Ectodermal cell (in vitro differentiated cells): ENCODE results near the gene SH3RF1.

Experiments used
- H3K27ac ChIP-seq: 2 replicates; pipeline ENCODE4 v1.7.0; 2013; ENCODE audit warnings: mild to moderate bottlenecking, low read depth, low read length; ENCODE audit not compliant: insufficient read depth, poor library complexity, severe bottlenecking
- H3K27me3 ChIP-seq: 2 replicates; pipeline ENCODE4 v1.7.0; 2013; ENCODE audit warnings: mild to moderate bottlenecking, low read length; ENCODE audit not compliant: insufficient read depth, control insufficient read depth, poor library complexity, severe bottlenecking
- H3K36me3 ChIP-seq: one replicate; pipeline ENCODE4 v1.7.0; 2013; ENCODE audit warnings: low read length; ENCODE audit not compliant: control insufficient read depth, insufficient read depth
- H3K4me1 ChIP-seq: one replicate; pipeline ENCODE4 v1.7.0; 2013; ENCODE audit warnings: low read length; ENCODE audit not compliant: control insufficient read depth, insufficient read depth
- H3K4me3 ChIP-seq: 2 replicates; pipeline ENCODE4 v1.7.0; 2013; ENCODE audit warnings: low read depth, low read length, control low read depth; ENCODE audit not compliant: insufficient read depth
- H3K9me3 ChIP-seq: 2 replicates; pipeline ENCODE4 v1.7.0; 2013; ENCODE audit warnings: mild to moderate bottlenecking, low read length, moderate library complexity; ENCODE audit not compliant: control insufficient read depth
- WGBS, 2 experiments: methylation state at CpG; one replicate each; pipeline ENCODE4 v1.1.7; 2013; ENCODE audit warnings: missing lambda C conversion rate in 2 of 2; 5-methylcytosine and 5-hydroxymethylcytosine counted together

The SH3RF1 gene

DNA sequence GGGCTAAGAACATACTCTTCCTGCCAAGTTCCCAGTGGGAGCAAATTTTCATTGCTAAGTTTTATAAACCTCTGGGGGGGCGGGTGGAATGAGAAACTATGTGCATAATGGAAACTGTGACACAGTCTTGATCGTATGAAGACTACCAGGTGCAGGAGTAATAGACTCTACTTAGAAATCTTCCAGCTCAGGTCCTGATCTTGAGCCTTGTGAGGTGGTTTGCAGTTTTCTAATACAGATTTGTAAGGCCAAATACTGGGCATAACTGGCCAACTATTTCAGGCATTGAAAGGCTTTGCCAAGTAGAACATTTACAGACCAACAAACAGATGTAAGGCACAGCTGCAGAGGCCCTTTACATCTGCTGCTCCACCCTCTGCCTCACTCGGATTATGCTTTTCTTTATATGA lies 171.0 kb downstream of the SH3RF1 start:
- Histone ChIP-seq H3K27me3 (no peaks in the 10 kb centered on the region), H3K4me3 (no peak overlapping the region), H3K27ac (no peak overlapping the region), H3K36me3 (peaks cover 15% of the 10 kb centered on the region), H3K4me1 (peaks cover 31% of the 10 kb centered on the region), H3K9me3 (no peaks in the 10 kb centered on the region)
- WGBS, 2 experiments, result 82 to 96% methylated on average over 3 of the region's 3 CpGs

DNA sequence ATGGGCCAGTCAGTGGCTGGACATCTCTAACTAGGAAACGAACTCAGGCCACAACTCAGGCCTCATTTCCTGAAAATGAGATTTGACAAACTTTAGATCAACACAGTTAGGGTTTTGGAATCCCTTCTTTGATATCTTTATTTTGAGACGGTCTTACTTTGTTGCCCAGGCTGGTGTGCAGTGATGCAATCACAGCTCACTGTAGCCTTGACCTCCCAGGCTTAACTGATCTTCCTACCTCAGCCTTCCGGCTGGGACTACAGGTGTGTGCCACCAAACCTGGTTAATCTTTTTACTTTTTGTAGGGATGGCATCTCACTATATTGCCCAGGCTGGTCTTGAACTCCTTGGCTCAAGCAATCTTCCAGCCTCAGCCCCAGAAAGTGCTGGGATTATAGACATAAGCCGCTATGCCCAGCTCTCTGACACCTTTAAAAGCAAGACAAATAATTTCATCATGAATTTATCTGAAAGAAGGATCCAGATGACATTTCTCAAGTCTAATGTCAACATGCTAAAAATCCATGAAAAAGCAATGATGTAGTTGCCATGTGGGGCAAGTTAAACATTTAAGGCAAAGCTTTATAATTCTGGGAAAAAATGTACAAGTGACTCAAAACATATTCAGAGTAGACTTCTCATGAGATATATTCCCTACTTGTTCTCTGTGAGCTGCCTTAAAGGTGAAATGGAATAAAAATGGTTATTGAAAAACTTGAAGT lies 171.6 kb downstream of the SH3RF1 start:
- 94 to 95% methylated on average over 4 of the region's 4 CpGs for WGBS, 2 experiments
- peaks cover 15% of the 10 kb centered on the region for H3K36me3 ChIP-seq
- peaks cover 28% of the 10 kb centered on the region for H3K4me1 ChIP-seq
- H3K27me3 ChIP-seq, result no peaks in the 10 kb centered on the region
- no peaks in the 10 kb centered on the region for H3K9me3 ChIP-seq
- H3K27ac ChIP-seq, result no peak overlapping the region
- no peak overlapping the region for H3K4me3 ChIP-seq

DNA sequence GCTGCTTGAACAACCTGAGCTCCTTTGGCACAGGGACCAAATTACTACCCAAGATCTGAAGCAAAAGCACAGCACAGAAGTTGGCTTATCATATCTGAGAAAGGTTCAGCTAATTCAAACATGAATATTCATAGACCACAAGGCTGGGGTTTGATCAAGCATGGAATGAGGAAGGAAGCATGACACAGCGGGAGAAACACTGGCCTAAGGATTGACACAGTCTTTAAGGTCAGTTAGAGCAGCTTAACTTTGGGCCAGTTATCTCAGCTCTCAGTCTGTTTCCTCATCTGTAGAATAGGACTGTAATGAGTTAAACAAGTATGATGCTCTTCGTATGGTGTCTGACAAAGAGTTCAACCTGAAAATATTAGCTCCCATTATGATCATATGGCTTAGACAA lies 172.2 kb downstream of the SH3RF1 start:
- Histone ChIP-seq H3K27ac (no peak overlapping the region), H3K4me1 (peaks cover 22% of the 10 kb centered on the region), H3K36me3 (peaks cover 15% of the 10 kb centered on the region), H3K27me3 (no peaks in the 10 kb centered on the region), H3K9me3 (no peaks in the 10 kb centered on the region), H3K4me3 (no peak overlapping the region)
- 92 to 96% methylated on average over 2 of the region's 2 CpGs for WGBS, 2 experiments

DNA sequence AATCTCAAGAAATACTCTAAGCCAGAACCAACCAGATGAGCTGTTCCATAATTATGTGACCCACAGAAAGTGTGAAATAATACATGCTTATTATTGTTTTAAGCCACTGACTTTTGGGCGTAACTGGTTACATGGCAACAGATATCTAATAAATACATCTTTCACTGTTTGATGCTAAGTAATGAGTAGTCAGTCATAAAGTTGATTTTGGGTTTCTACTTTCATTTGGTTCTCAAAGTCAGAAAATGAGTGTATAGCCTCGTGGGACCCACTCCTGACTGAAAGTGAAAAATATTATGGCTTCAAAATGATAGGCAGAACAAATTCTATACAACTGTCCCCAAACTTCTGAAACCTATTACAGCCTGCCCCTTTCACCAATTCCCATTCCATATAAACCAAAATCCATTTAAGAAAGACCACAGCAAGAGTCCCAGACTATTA lies 172.7 kb downstream of the SH3RF1 start:
- Histone ChIP-seq H3K27me3 (no peaks in the 10 kb centered on the region), H3K4me1 (peaks cover 20% of the 10 kb centered on the region), H3K4me3 (no peak overlapping the region), H3K27ac (no peak overlapping the region), H3K36me3 (peaks cover 15% of the 10 kb centered on the region), H3K9me3 (no peaks in the 10 kb centered on the region)
- 98 to 100% methylated on average over 1 to 2 of the region's 2 CpGs for WGBS, 2 experiments

DNA sequence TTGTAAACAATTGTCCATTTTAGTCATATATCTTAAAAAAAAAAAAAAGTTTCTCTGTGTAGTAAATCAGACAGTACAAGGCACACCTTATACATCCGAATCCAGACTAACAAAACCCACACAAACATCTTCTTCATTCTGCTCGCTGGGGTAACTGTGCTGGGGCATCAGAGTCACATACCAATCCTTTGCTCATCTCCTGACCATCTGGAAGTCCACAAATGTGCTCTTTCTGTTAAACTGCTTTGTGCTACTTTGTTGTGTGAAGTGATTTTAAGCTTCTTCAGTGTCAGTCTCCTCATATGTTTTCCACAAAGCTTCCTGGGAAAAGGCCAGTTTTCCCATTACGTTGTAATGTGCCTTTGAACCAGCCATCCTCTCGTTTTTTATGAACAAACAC lies 174.5 kb downstream of the SH3RF1 start:
- Histone ChIP-seq H3K4me1 (peaks cover 10% of the 10 kb centered on the region), H3K27ac (no peak overlapping the region), H3K4me3 (no peak overlapping the region), H3K36me3 (peaks cover 19% of the 10 kb centered on the region), H3K27me3 (no peaks in the 10 kb centered on the region), H3K9me3 (no peaks in the 10 kb centered on the region)
- WGBS, 2 experiments, result 89 to 90% methylated on average over 4 of the region's 4 CpGs

DNA sequence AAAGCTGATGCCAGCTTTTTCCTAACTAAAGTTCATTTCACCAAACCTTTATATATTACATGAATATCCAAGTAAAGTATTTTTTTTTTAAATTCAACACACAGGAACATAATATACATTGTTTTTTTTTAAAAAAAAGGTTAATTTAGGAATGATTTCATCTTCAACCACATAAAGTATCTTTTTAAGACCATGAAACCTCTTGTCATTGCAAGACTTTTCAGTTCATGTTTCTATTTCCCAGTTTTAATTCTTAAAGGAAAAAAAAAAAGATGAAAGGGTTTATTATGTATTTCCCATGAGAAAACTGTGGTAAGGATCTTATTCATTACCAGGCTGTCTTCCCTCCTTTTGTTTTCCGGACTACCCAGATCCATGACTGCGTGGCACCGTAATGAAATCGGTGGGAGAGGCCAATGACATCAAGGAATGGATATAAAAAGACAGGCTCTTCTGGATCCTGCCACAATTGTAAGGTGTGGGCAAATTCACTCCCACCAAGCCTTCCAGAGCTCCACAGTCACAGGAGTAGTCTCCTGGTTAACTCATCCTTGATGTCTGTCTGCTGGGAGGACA lies 176.0 kb downstream of the SH3RF1 start:
- H3K27ac ChIP-seq, result no peak overlapping the region
- WGBS, 2 experiments, result 93 to 98% methylated on average over 4 of the region's 4 CpGs
- H3K27me3 ChIP-seq, result no peaks in the 10 kb centered on the region
- H3K4me3 ChIP-seq, result no peak overlapping the region
- peaks cover 19% of the 10 kb centered on the region for H3K36me3 ChIP-seq
- no peaks in the 10 kb centered on the region for H3K9me3 ChIP-seq
- H3K4me1 ChIP-seq, result no peaks in the 10 kb centered on the region

DNA sequence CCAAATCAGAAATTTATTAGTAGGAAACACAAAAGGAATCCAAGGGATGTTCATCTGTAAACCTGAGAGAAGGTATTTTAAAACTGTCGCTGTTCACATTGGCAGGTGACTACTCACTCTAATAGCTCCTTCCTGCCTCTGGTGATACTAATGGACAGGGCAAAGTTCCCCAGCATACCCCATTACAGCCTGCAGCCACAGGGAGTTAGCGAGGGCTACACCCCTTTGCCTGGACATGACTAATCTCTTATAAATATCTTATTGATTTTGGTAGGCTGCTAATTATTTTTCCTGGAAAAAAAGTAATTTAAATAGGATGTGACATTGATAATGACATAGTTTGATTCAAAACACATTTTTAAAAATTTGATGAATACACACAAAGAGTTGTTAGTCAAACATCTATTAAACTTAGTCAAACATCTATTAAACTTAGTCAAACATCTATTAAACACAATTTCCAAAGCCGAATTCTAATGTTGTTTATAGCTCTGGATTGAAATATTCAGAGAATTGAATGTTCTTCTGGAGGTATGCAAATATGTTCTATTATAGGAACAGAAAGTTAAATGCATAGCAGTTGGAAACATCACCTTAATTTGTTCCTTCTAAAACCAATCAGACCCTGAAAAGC lies 177.8 kb downstream of the SH3RF1 start:
- WGBS, 2 experiments, result 94 to 100% methylated on average over 1 to 3 of the region's 3 CpGs
- no peak overlapping the region for H3K4me3 ChIP-seq
- peaks cover 9% of the 10 kb centered on the region for H3K36me3 ChIP-seq

DNA sequence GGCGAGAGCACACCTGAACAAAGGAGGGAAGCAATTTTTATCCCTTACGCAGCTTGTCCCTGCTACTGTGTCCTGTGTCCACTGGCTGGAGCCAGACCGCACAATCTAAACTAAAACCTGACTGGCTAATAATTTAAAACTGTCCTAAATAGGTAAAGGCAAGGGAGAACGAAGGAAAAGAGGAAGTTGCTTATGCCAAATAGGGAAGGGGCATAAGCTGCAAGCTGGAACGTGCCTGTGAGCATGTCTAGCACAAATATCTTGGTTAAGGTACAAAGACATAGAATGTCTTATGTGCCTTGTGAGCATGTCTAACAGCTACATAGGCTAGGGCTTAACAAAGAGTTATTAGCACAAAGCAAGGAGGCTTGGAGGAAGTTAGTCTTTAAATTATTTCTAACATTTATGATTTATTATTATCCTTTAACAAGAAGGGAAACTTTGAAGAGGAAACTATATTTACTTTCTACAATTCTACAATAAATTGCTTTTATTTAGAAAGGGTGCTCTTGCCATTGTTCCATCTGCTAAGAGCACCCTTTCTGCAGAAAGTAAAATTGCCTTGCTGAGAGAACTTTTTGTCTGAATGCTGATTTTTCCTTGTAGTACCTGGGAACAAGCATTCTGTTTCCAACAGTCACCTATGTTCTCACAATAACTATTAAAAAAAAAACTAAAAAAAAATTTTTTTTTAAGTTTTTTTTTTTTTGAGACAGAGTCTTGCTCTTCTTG lies 180.1 kb downstream of the SH3RF1 start:
- H3K4me3 ChIP-seq, result no peak overlapping the region
- no peaks in the 10 kb centered on the region for H3K27me3 ChIP-seq
- no peaks in the 10 kb centered on the region for H3K9me3 ChIP-seq
- peaks cover 5% of the 10 kb centered on the region for H3K36me3 ChIP-seq
- H3K27ac ChIP-seq, result no peak overlapping the region
- no peaks in the 10 kb centered on the region for H3K4me1 ChIP-seq
- WGBS, 2 experiments, result 97 to 98% methylated on average over 5 of the region's 5 CpGs

More for the DNA sequence above, 177.8 kb downstream of the SH3RF1 start:
- Histone ChIP-seq H3K9me3 (no peaks in the 10 kb centered on the region), H3K4me1 (no peaks in the 10 kb centered on the region), H3K27me3 (no peaks in the 10 kb centered on the region), H3K27ac (no peak overlapping the region)

GRCh38 chr4:169089004-169089403 lies 181.8 kb downstream of the SH3RF1 start:
- H3K4me3 ChIP-seq, result no peak overlapping the region
- no peaks in the 10 kb centered on the region for H3K4me1 ChIP-seq
- H3K9me3 ChIP-seq, result no peaks in the 10 kb centered on the region
- peaks cover 5% of the 10 kb centered on the region for H3K36me3 ChIP-seq
- WGBS, 2 experiments, result 94 to 96% methylated on average over 4 to 5 of the region's 5 CpGs
- no peaks in the 10 kb centered on the region for H3K27me3 ChIP-seq
- no peak overlapping the region for H3K27ac ChIP-seq

- no peak overlapping the region for H3K27ac ChIP-seq
- WGBS, 2 experiments, result 93 to 96% methylated on average over 4 of the region's 4 CpGs
- H3K36me3 ChIP-seq, result no peaks in the 10 kb centered on the region
- no peaks in the 10 kb centered on the region for H3K9me3 ChIP-seq
- no peaks in the 10 kb centered on the region for H3K27me3 ChIP-seq
- no peaks in the 10 kb centered on the region for H3K4me1 ChIP-seq
- no peak overlapping the region for H3K4me3 ChIP-seq
These were observed 185.8 kb downstream of the SH3RF1 start for GRCh38 chr4:169084954-169085353.
